Inflammatory macrophage treated with lipopolysaccharide for 4 hours (primary cell): Measurements from ENCODE around the gene IVD.
"Not testable (repeated sequence)": the region's sequence is repeated elsewhere in the genome, so short reads cannot be mapped to it uniquely, and the experiment has no call there.

ENCODE experiments used
- DNase-seq: peaks from one replicate; pipeline ENCODE4 v3.0.0-alpha.2; 2020

Gene IVD

GRCh38 chr15:40440743-40441564 lies 35.4 kb downstream of the IVD start, which contains the start of gene BAHD1:
Gene BAHD1, plus strand, starts transcription at chr15:40440953. Its CDS starts 17,512 bp downstream, at chr15:40458465.
- DNase-seq: peak; percentile 96

- DNase-seq: no peak
Measured at GRCh38 chr15:40441565-40442531, 36.3 kb downstream of the IVD start.

- DNase-seq: no peak
Measured at GRCh38 chr15:40443255-40443654, 37.7 kb downstream of the IVD start.

GRCh38 chr15:40443846-40444245 lies 38.3 kb downstream of the IVD start:
- no peak for DNase-seq

- DNase-seq: no peak
Measured at GRCh38 chr15:40444736-40445135, 39.1 kb downstream of the IVD start.

- DNase-seq: no peak
Measured at GRCh38 chr15:40445421-40445922, 39.9 kb downstream of the IVD start.

GRCh38 chr15:40446144-40446543 lies 40.5 kb downstream of the IVD start:
- DNase-seq: no peak

GRCh38 chr15:40448354-40448753 lies 42.8 kb downstream of the IVD start:
- DNase-seq: no peak

GRCh38 chr15:40449275-40449674 lies 43.7 kb downstream of the IVD start:
- DNase-seq: no peak

- no peak for DNase-seq
Measured at GRCh38 chr15:40450047-40450446, 44.5 kb downstream of the IVD start.

- no peak for DNase-seq
Measured at GRCh38 chr15:40451527-40452158, 46.0 kb downstream of the IVD start.

- no peak for DNase-seq
Measured at GRCh38 chr15:40452296-40453090, 46.9 kb downstream of the IVD start.

GRCh38 chr15:40453941-40454340 lies 48.3 kb downstream of the IVD start:
- DNase-seq: not testable (repeated sequence)

GRCh38 chr15:40454904-40455391 lies 49.4 kb downstream of the IVD start:
- peak; percentile 25 for DNase-seq

GRCh38 chr15:40456299-40456712 lies 50.7 kb downstream of the IVD start:
- DNase-seq: no peak

GRCh38 chr15:40456738-40457137 lies 51.1 kb downstream of the IVD start:
- DNase-seq: no peak

GRCh38 chr15:40458495-40459371 lies 53.1 kb downstream of the IVD start:
- no peak for DNase-seq

- no peak for DNase-seq
Measured at GRCh38 chr15:40459391-40460015, 53.9 kb downstream of the IVD start.

GRCh38 chr15:40460404-40460803 lies 54.8 kb downstream of the IVD start:
- DNase-seq: no peak

GRCh38 chr15:40461958-40462357 lies 56.4 kb downstream of the IVD start:
- no peak for DNase-seq
